Subcutaneous abdominal adipose tissue (tissue), 5 donors: Measurements from ENCODE around the gene XRCC5.

ENCODE experiments used
- H3K27ac ChIP-seq: one replicate; pipeline ENCODE4 v1.7.0; 2013; ENCODE audit warnings: low read depth, mild to moderate bottlenecking, inconsistent platforms, low read length, moderate library complexity
- H3K27me3 ChIP-seq, 5 donors: one replicate each; pipeline ENCODE4 v1.7.0; 2013; ENCODE audit warnings: low read length in 5 of 5, inconsistent platforms in 1 of 5; ENCODE audit not compliant: control insufficient read depth in 5 of 5, insufficient read depth in 4 of 5
- H3K36me3 ChIP-seq, 5 donors: one replicate each; pipeline ENCODE4 v1.7.0; 2013; ENCODE audit warnings: low read length in 5 of 5; ENCODE audit not compliant: control insufficient read depth in 5 of 5, insufficient read depth in 5 of 5
- H3K4me1 ChIP-seq, 5 donors: one replicate each; pipeline ENCODE4 v1.7.0; 2013; ENCODE audit warnings: low read length in 5 of 5, mild to moderate bottlenecking in 3 of 5, moderate library complexity in 1 of 5; ENCODE audit not compliant: control insufficient read depth in 5 of 5, insufficient read depth in 5 of 5
- H3K4me3 ChIP-seq, 5 donors: one replicate each; pipeline ENCODE4 v1.7.0; 2013; ENCODE audit warnings: low read length in 5 of 5, low read depth in 1 of 5
- H3K9ac ChIP-seq, 5 donors: one replicate each; pipeline ENCODE4 v1.7.0; 2013; ENCODE audit warnings: low read length in 5 of 5, mild to moderate bottlenecking in 4 of 5, moderate library complexity in 3 of 5
- H3K9me3 ChIP-seq, 5 donors: one replicate each; pipeline ENCODE4 v1.7.0; 2013; ENCODE audit warnings: low read length in 5 of 5; ENCODE audit not compliant: control insufficient read depth in 5 of 5
- donor health status: healthy.
- donor health status: healthy.
- donor health status: healthy.
- donor health status: healthy.
- donor health status: healthy.

The XRCC5 gene

GRCh38 chr2:216181953-216182461 lies 72.9 kb downstream of the XRCC5 start:
- H3K9ac ChIP-seq = no peak overlapping the region
- H3K4me1 ChIP-seq = peaks cover 0 to 3% (median 0%) of the 10 kb centered on the region in 5 donors

DNA sequence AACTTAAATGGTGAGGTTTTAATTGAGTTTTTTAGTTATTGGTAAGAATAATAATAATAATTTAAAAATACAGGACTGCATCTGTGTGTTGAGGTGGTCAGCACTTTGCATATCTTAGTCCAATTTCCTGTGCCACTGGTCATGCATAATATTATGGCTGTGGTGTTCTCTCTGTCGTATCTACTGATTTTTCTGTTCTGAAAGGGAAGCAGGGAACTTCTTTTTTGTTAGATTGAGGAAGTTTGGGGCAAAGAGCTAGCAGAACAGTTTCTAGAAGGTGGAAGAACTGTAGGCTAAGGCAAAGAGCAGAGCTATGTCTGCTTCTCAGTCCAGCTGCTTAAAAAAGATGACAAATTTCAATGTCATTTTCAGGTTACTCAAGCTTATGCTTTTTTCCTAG lies 74.3 kb downstream of the XRCC5 start:
- Histone ChIP-seq H3K9ac (no peak overlapping the region), H3K4me3 (no peak overlapping the region), H3K27ac (no peak overlapping the region), H3K9me3 (no peaks in the 10 kb centered on the region), H3K4me1 (peaks cover 0 to 14% (median 7%) of the 10 kb centered on the region in 5 donors), H3K36me3 (peaks cover 13 to 25% (median 18%) of the 10 kb centered on the region in 5 donors), H3K27me3 (no peaks in the 10 kb centered on the region)

More at GRCh38 chr2:216181953-216182461, 72.9 kb downstream of the XRCC5 start:
- no peak overlapping the region for H3K27ac ChIP-seq
- H3K9me3 ChIP-seq = no peaks in the 10 kb centered on the region
- peaks cover 13 to 29% (median 23%) of the 10 kb centered on the region in 5 donors for H3K36me3 ChIP-seq
- no peak overlapping the region for H3K4me3 ChIP-seq
- H3K27me3 ChIP-seq = no peaks in the 10 kb centered on the region

DNA sequence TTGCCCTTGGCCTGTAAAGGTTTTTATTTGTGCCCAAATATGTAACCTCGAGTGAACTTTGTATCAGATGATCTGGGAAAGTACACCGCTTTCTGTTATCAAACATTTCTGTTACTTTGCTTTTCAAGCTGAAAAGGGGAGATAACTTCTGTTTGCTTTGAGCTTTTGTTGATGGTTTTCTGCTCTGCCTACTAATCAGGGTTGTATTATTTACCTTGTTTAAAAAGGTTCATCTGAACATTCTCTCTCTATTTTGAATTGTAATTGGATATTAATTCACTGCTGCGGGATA lies 79.4 kb downstream of the XRCC5 start:
- peaks cover 0 to 22% (median 18%) of the 10 kb centered on the region in 5 donors for H3K4me1 ChIP-seq
- H3K9ac ChIP-seq = peak overlapping the region in 2 of 5 donors; percentile 12 to 53
- no peaks in the 10 kb centered on the region for H3K9me3 ChIP-seq
- peaks cover 14 to 22% (median 19%) of the 10 kb centered on the region in 5 donors for H3K36me3 ChIP-seq
- H3K27ac ChIP-seq = peak overlapping the region; percentile 43
- no peaks in the 10 kb centered on the region for H3K27me3 ChIP-seq
- H3K4me3 ChIP-seq = no peak overlapping the region

DNA sequence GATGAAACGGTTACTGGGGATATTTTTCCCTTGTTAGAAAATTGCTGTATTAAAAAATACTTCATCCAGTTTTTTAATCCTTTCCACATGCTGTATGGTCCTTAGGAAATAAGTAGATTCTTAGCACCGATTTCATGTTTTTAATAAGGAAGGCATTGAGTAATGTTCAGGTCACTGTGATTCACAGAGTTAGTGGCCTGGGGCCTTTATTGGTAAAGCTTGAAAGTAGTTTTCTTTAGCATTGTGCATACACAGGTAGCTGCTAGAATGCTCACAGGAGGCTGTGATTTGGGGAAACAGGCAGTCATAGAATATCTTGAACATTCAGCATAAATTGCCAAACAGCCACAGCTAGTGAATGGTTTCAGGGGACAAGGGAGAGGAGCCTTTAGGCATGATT lies 79.8 kb downstream of the XRCC5 start:
- Histone ChIP-seq H3K27ac (peak overlapping the region; percentile 43), H3K4me3 (no peak overlapping the region), H3K4me1 (peaks cover 0 to 22% (median 18%) of the 10 kb centered on the region in 5 donors), H3K36me3 (peaks cover 14 to 26% (median 22%) of the 10 kb centered on the region in 5 donors), H3K9ac (no peak overlapping the region), H3K27me3 (no peaks in the 10 kb centered on the region), H3K9me3 (no peaks in the 10 kb centered on the region)

GRCh38 chr2:216189410-216189809 lies 80.3 kb downstream of the XRCC5 start:
- H3K9ac ChIP-seq = no peak overlapping the region
- peak overlapping the region; percentile 43 for H3K27ac ChIP-seq
- no peaks in the 10 kb centered on the region for H3K27me3 ChIP-seq
- no peaks in the 10 kb centered on the region for H3K9me3 ChIP-seq
- peaks cover 14 to 28% (median 21%) of the 10 kb centered on the region in 5 donors for H3K36me3 ChIP-seq
- peaks cover 0 to 22% (median 18%) of the 10 kb centered on the region in 5 donors for H3K4me1 ChIP-seq
- no peak overlapping the region for H3K4me3 ChIP-seq

- H3K27me3 ChIP-seq = no peaks in the 10 kb centered on the region
- H3K9me3 ChIP-seq = no peaks in the 10 kb centered on the region
- H3K4me3 ChIP-seq = no peak overlapping the region
- no peak overlapping the region for H3K27ac ChIP-seq
- no peak overlapping the region for H3K9ac ChIP-seq
- H3K4me1 ChIP-seq = peaks cover 0 to 22% (median 18%) of the 10 kb centered on the region in 5 donors
- peaks cover 23 to 53% (median 43%) of the 10 kb centered on the region in 5 donors for H3K36me3 ChIP-seq
These were observed 83.0 kb downstream of the XRCC5 start for GRCh38 chr2:216192181-216192580.

DNA sequence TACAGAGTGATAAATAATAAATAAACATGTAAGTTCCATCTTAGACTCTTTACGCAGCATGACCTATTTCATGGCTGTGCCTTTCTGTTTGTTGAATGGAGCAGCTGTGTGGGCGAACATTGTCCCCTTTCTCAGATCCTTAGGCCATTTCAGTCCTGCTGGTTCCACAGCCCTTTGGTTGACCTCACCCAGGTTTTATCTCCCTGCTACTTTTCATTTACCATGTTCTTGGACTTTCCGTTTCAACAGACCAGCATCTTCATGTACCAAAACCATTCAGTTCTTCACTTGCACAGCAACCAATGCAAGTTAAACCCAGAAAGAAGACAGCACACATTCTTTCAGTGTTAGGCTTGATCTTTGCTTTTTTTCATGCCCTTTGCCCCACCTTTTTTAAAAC lies 83.8 kb downstream of the XRCC5 start:
- no peaks in the 10 kb centered on the region for H3K9me3 ChIP-seq
- no peak overlapping the region for H3K27ac ChIP-seq
- H3K4me3 ChIP-seq = no peak overlapping the region
- no peak overlapping the region for H3K9ac ChIP-seq
- H3K4me1 ChIP-seq = peaks cover 0 to 15% (median 13%) of the 10 kb centered on the region in 5 donors
- no peaks in the 10 kb centered on the region for H3K27me3 ChIP-seq
- H3K36me3 ChIP-seq = peaks cover 30 to 61% (median 51%) of the 10 kb centered on the region in 5 donors

DNA sequence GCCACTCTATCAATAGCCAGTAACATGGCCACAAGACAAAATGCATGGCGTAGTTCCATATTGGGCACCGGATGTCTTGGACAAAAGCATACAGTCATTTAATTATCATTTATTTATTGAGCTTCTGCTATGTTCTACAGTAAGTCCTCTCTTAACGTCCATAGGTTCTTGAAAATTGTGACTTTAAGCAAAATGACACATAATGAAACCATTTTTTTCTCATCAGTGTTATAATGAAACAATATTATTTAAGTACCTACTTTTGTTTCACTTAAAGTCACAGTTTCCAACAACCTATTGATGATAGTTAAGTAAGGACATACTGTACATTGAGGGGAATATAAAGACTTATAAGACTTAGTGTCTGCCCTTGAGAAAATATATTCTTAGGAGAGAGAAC lies 84.9 kb downstream of the XRCC5 start:
- Histone ChIP-seq H3K36me3 (peaks cover 33 to 63% (median 58%) of the 10 kb centered on the region in 5 donors), H3K27ac (no peak overlapping the region), H3K4me3 (no peak overlapping the region), H3K27me3 (no peaks in the 10 kb centered on the region), H3K4me1 (peaks cover 0 to 6% (median 5%) of the 10 kb centered on the region in 5 donors), H3K9ac (no peak overlapping the region), H3K9me3 (no peaks in the 10 kb centered on the region)

- Histone ChIP-seq H3K27ac (no peak overlapping the region), H3K27me3 (no peaks in the 10 kb centered on the region), H3K36me3 (peaks cover 33 to 68% (median 58%) of the 10 kb centered on the region in 5 donors), H3K9me3 (no peaks in the 10 kb centered on the region), H3K4me3 (no peak overlapping the region), H3K4me1 (peaks cover 0 to under 1% (median 0%) of the 10 kb centered on the region in 5 donors), H3K9ac (no peak overlapping the region)
These were observed 85.4 kb downstream of the XRCC5 start for GRCh38 chr2:216194561-216194960.

DNA sequence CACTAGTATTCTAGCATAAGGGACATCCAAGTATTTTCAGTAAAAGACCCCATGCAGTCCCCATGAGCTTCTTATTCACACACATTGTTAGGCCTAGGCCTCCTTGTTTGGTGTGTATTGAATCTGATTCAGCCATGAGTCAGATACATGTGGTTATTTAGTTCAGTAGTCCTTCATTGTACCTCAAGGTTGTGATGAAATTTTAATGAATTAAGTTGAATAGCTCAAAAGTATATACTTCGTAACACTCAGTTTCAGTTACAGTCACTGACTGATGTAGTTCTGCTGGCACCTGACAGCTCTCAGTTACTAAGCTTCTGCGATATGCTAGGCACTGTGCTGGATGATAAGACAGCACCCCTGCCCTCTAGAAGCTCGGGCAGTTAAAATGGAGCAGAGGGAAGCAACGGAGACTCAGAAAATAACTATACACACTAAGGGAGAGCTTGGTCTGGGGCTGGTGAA lies 86.4 kb downstream of the XRCC5 start:
- no peaks in the 10 kb centered on the region for H3K4me1 ChIP-seq
- peaks cover 32 to 76% (median 66%) of the 10 kb centered on the region in 5 donors for H3K36me3 ChIP-seq

More for the DNA sequence above, 86.4 kb downstream of the XRCC5 start:
- Histone ChIP-seq H3K9me3 (no peaks in the 10 kb centered on the region), H3K9ac (no peak overlapping the region), H3K27ac (no peak overlapping the region), H3K27me3 (no peaks in the 10 kb centered on the region), H3K4me3 (no peak overlapping the region)
